H7 (cell line): ENCODE results near the gene HHIPL1. TPM values are rescaled to one million over a fixed set of nuclear protein-coding genes. Genes with fewer than 3 reads are reported as not detected.

ENCODE experiments used
- DNase-seq: peaks from one replicate; pipeline ENCODE4 v3.0.0; 2012
- H3K27me3 ChIP-seq: 2 replicates; pipeline ENCODE4 v1.6.0; 2011; ENCODE audit warnings: mild to moderate bottlenecking, low read length; ENCODE audit not compliant: control insufficient read depth, insufficient read depth
- H3K36me3 ChIP-seq: replicated peaks from 2 replicates; pipeline ENCODE4 v1.5.1; 2011; ENCODE audit warnings: low read length; ENCODE audit not compliant: control insufficient read depth, insufficient read depth
- H3K4me3 ChIP-seq: 2 replicates; pipeline ENCODE4 v1.5.1; 2011; ENCODE audit warnings: low read depth, mild to moderate bottlenecking, control low read depth, low read length, moderate library complexity; ENCODE audit not compliant: insufficient read depth
- total RNA-seq: library from RNA; depleted of rRNA; stranded (reverse); fragments of >200 nt; shearing (Covaris generic); gene quantifications from 2 replicates; pipeline ENCODE4 v1.2.3, GENCODE V29; 2014

HHIPL1 gene
- total RNA-seq, 1 experiment from 2014 or later = 3.4 TPM

- DNase-seq = no peak
- H3K36me3 ChIP-seq = no peaks in the 10 kb centered on the region
- H3K4me3 ChIP-seq = no peak overlapping the region
- no peaks in the 10 kb centered on the region for H3K27me3 ChIP-seq
Observed at GRCh38 chr14:99678198-99678597, 33.3 kb downstream of the HHIPL1 start.

- DNase-seq = no peak
- H3K4me3 ChIP-seq = no peak overlapping the region
- H3K36me3 ChIP-seq = no peaks in the 10 kb centered on the region
- H3K27me3 ChIP-seq = no peaks in the 10 kb centered on the region
Observed at GRCh38 chr14:99679111-99679510, 34.2 kb downstream of the HHIPL1 start.

- H3K4me3 ChIP-seq = no peak overlapping the region
- H3K27me3 ChIP-seq = no peaks in the 10 kb centered on the region
- DNase-seq = no peak
- H3K36me3 ChIP-seq = no peaks in the 10 kb centered on the region
Observed at GRCh38 chr14:99679543-99679942, 34.6 kb downstream of the HHIPL1 start.

GRCh38 chr14:99679996-99680395, 35.1 kb downstream of the HHIPL1 start:
- Histone ChIP-seq H3K4me3 (no peak overlapping the region), H3K36me3 (no peaks in the 10 kb centered on the region), H3K27me3 (no peaks in the 10 kb centered on the region)
- DNase-seq = no peak

- H3K4me3 ChIP-seq = no peak overlapping the region
- H3K36me3 ChIP-seq = no peaks in the 10 kb centered on the region
- H3K27me3 ChIP-seq = no peaks in the 10 kb centered on the region
- DNase-seq = no peak
Observed at GRCh38 chr14:99681101-99681831, 36.3 kb downstream of the HHIPL1 start.

- no peaks in the 10 kb centered on the region; the same call in 1 of the 2 replicates for H3K27me3 ChIP-seq
- no peaks in the 10 kb centered on the region for H3K36me3 ChIP-seq
- no peak for DNase-seq
Observed at GRCh38 chr14:99681832-99682148, 36.9 kb downstream of the HHIPL1 start.

GRCh38 chr14:99682809-99683618, 38.1 kb downstream of the HHIPL1 start:
- peak; percentile 96 for DNase-seq
- no peaks in the 10 kb centered on the region; the same call in 1 of the 2 replicates for H3K27me3 ChIP-seq
- H3K4me3 ChIP-seq = peak overlapping the region; percentile 81
- H3K36me3 ChIP-seq = no peaks in the 10 kb centered on the region

More at GRCh38 chr14:99681832-99682148, 36.9 kb downstream of the HHIPL1 start:
- H3K4me3 ChIP-seq = no peak overlapping the region

- peak; percentile 100 for DNase-seq
- Histone ChIP-seq H3K36me3 (no peaks in the 10 kb centered on the region), H3K27me3 (no peaks in the 10 kb centered on the region; the same call in 1 of the 2 replicates), H3K4me3 (peak within 1 kb of the TSS; percentile 81)
Observed at GRCh38 chr14:99683619-99684409, 38.9 kb downstream of the HHIPL1 start, which contains the start of gene CYP46A1. TSS of gene CYP46A1 (plus strand) at chr14:99684298. CDS start at chr14:99684418, 120 bp downstream.

- no peaks in the 10 kb centered on the region for H3K36me3 ChIP-seq
- no peak for DNase-seq
- H3K27me3 ChIP-seq = no peaks in the 10 kb centered on the region; the same call in 1 of the 2 replicates
- peak overlapping the region; percentile 53 for H3K4me3 ChIP-seq
Observed at GRCh38 chr14:99684410-99684934, 39.5 kb downstream of the HHIPL1 start.

GRCh38 chr14:99685151-99685591, 40.2 kb downstream of the HHIPL1 start:
- peak; percentile 73 for DNase-seq
- Histone ChIP-seq H3K27me3 (no peaks in the 10 kb centered on the region; the same call in 1 of the 2 replicates), H3K36me3 (no peaks in the 10 kb centered on the region), H3K4me3 (no peak overlapping the region)

GRCh38 chr14:99685596-99685995, 40.7 kb downstream of the HHIPL1 start:
- no peaks in the 10 kb centered on the region for H3K36me3 ChIP-seq
- no peak overlapping the region for H3K4me3 ChIP-seq
- no peak for DNase-seq
- H3K27me3 ChIP-seq = no peaks in the 10 kb centered on the region; the same call in 1 of the 2 replicates

GRCh38 chr14:99686557-99687283, 41.8 kb downstream of the HHIPL1 start:
- Histone ChIP-seq H3K27me3 (no peaks in the 10 kb centered on the region; the same call in 1 of the 2 replicates), H3K4me3 (no peak overlapping the region), H3K36me3 (no peaks in the 10 kb centered on the region)
- no peak for DNase-seq

- DNase-seq = peak; percentile 90
- no peaks in the 10 kb centered on the region for H3K36me3 ChIP-seq
- H3K4me3 ChIP-seq = no peak overlapping the region
- H3K27me3 ChIP-seq = no peaks in the 10 kb centered on the region; the same call in 1 of the 2 replicates
Observed at GRCh38 chr14:99687284-99688209, 42.6 kb downstream of the HHIPL1 start.
